ENCODE data around the gene ATP11B.
"Not testable (repeated sequence)": the region's sequence is repeated elsewhere in the genome, so short reads cannot be mapped to it uniquely, and the experiment has no call there.

ATP11B gene

DNA sequence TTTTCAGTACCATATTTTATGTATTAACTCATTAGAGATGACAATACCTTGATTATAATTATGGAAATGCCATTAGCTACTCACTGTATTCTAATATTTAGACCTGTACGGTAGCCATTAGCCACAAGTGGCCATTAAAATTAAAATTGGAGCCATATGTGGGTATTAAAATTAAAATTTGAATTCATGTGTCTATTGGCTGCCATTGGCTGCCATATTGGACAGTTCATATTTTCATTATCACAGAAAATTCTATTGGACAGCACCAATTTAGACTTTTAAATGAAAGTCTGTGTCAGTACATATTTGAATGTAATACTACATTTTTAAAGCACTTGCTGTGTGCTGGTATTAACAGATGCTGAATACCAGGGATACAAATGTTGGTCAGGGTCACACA lies 3.0 kb downstream of the ATP11B start:
- no peak for DNase-seq

DNA sequence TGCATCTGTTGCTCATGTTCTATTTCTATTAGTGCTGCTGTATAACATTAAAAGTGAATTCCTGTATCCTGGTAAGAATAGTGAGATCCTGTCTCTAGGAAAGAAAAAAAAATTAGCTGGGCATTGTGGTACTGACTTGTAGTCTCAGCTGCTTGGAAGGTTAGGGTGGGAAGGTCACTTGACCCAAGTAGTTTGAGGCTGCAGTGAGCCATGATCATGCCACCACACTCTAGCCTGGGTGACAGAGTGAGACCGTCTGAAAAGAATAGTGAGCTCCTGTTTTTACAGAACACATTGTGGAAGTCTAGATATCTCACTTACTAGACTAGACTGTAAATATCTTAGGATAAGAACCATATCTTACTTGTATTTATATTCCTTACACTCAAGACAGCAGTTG lies 4.6 kb downstream of the ATP11B start:
- DNase-seq, result no peak

DNA sequence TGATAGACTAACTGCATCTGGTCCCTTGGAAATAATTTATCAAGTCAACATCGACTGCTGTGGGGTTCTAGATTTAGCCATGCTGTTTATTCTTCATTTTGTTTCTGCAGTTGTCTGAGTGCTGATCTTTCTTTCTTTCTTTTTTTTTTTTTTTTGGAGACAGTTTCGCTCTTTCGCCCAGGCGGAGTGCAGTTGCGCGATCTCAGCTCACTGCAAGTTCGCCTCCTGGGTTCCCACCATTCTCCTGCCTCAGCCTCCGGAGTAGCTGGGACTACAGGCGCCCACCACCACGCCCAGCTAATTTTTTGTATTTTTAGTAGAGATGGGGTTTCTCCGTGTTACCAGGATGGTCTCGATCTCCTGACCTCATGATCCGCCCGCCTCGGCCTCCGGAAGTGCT lies 5.8 kb downstream of the ATP11B start:
- not testable (repeated sequence) for DNase-seq

DNA sequence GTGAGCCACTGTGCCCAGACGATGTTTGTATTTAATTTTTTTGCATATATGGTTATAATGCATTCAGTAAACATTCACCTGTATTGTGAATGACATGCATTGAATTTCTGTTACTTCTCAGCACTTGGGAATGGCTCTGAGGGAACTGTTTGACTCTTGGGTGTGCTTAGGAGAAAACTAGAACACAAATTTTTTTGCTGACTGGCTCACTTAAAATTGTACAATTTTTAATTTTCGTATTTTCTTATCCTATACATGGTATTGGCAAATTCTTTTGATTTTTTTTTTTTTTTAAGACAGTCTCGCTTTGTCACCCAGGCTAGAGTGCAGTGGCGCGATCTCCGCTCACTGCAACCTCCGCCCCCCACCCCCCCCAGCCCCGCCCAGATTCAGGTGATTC lies 7.2 kb downstream of the ATP11B start:
- no peak for DNase-seq

DNA sequence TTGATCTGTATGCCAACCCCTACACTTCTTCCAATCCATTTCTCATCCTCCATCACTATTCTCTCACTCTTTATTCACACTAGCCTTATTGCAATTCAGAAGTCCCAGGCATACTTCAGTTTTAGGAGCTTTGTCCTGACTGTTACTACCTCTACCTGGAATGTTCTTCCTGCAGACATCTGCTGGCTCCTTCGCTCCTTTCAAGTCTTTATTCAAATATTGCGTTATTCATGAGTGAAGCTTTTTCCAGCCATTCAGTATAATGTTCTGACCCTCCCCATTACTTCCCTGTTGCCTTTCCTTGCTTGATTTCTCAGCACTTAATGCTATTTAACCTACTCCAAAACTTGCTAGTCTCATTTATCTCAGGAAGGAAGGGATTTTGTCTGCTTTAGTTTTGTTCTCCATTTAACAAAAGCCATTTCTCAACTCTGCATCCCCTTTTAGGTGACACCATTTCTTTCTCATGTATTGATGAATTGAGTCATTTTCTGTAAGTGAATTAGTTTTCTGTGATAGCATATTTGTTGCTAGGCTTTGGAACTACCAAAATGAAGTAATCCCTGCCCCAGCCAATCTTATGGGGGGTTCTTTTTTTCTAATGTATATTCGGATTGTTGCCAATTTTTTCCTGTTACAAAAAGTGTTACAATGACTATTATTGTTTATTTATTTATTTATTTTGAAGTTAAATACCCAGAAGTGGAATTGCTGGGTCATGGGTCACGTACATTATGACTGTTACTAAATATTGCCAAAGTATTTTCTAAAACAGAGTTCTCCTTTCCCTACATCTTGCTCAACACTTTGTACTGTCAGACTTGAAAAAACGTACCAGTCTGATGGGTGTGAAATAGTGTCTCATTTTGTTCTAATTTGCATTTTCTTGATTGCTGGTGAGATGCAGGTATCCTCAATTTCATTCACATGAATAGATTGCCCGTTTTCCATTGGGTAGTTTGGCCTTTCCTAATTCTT lies 9.4 kb downstream of the ATP11B start:
- DNase-seq, result no peak

DNA sequence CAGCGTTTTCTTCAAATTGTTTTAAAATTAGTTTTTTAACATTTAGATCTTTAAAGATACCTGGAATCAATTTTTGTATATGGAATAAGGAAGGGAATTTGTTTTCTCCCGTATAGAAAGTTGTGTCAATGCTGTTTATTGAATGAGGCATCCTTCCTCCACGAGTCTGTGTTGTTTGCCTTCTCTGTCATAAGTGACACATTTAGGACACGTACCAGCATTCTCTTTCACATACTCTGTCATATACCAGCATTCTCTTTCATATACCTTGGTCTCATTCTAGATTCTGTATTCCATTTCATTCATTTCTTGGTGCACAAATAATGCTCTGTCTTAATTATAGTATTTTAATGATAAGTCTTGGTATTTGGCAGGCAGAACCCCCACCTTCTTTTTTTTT lies 10.3 kb downstream of the ATP11B start:
- DNase-seq, result no peak

DNA sequence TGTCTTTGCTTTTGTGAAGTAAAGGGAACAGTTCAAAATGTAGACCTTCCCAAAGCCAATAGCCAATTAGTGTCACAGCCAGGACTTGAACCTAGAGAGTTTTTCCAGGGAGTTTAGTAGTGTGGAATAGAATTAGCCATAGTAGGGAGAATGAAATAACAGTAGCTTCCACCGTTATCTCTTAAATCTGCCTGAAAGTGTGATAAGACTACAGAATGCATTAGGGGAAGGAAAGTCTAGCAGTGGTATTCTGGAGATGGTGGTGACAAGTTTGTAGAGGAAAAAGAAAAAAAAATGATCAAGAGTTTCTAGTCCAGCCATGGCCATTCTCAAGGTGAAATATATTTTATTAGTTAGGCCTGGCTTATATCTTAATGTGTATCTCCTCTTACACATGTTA lies 13.8 kb downstream of the ATP11B start:
- no peak for DNase-seq

DNA sequence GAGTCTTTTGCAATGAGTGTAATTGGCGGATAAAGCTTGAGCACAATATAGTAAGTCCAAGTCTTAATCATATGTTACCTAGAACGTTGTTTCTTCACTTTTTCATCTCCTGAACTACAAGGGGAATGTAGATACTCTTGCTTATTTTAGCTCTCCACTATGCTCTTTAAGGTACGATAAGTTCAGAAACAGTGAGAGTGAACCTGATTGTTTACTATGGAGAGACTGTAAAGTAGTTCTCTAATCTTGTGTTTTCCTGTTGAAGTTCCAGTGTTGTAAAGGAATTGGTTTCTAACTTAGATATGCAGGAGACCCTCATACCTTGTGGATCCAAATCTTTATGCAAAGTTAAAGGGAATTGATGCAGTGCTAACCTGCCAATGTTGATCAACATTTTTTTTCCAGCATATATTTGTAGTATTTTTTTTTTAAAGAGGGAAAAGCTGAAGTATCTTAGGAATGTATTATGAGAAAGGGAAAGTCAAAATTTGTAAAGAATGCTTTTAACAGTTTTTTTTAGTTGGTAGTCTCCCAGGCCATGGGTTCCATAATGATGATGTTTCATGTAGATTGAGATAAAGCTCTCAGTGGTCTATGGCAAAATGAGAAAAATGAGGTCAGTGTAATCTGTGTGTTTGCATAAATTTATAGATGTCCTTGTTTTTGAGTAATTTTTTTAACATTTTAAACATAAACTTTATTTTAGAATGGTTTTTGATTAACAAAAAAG lies 14.9 kb downstream of the ATP11B start:
- DNase-seq, result no peak

DNA sequence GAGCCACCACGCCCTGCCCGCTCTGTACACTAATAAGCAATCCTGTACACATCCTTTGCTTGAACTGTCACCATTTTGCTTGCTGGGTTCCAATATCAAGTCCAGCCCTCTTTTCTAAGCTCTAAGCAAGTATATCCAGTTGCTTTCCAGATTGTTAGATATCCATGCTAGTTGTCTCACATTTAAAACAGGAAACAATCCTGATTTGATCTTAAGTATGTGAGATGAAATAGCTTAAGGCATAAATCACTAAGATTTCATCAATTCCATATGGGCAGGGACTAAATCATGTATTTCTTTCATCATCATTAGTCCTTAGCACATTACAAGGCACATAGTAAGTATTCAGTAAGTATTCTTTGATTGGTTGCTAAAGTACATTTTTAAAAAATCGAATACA lies 16.2 kb downstream of the ATP11B start:
- DNase-seq, result no peak

DNA sequence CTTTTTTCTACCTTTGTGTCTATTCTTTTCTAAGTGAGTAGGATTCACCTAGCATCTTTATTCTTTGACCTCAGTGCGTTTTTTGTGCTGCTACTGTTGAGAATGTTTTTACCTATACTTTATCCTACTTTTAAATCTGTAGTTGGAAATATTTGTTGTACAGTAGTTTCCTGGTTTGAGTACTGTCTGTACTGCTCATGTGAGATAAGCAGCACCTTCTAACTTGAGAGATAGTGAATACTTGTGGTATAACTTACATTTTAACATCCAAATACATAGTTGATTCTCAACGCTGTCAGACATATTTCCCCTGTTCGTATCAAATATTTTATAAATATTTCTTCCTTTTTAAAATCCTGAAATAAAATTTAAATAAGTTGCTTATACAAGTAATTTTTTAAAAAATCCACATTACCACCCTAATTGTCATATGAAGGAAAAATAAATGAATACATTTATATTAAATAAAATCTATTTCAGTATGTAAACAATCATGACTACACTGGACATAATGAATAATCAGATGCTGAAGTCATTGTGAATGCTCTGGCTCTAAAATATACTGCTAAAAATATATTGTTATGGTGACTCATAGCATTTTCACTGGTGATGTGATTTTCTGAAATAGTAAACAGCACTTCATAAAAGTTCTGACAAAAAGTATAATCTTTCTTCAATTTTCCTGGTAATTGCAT lies 17.4 kb downstream of the ATP11B start:
- no peak for DNase-seq

DNA sequence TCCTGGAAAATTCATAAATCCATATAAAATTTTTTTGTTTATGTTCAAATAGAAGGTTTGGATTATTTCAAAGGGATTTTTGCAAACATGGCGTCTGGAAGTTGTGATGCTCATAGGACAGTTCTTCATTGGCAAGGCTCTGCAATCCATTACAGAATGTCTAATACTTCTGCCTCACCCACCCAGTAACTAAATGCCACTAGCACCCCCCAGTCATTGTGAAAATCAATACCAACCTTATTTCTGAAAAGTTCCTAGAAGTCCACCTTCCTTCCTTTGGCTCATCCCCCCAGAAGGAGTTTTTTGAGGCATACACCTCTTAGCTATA lies 17.9 kb downstream of the ATP11B start:
- DNase-seq, result no peak

DNA sequence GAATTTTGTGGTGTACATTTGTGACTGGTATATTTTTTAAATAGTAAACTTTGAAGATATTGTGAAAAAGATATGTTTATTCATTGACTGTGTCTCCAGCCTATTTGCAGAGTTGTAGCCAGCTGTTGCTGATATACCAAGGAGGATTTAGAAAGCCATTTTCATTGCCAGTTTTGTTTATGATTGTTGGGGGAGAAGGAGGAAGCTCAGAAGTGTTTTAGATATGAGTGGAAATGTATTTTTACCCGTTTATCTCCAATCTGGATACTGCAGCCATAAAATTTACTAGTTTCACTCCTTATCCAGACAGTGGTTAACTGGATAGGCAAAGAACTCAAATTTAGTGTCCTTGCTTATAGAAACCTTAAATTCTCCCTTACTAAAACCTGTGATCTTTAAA lies 18.8 kb downstream of the ATP11B start:
- no peak for DNase-seq

DNA sequence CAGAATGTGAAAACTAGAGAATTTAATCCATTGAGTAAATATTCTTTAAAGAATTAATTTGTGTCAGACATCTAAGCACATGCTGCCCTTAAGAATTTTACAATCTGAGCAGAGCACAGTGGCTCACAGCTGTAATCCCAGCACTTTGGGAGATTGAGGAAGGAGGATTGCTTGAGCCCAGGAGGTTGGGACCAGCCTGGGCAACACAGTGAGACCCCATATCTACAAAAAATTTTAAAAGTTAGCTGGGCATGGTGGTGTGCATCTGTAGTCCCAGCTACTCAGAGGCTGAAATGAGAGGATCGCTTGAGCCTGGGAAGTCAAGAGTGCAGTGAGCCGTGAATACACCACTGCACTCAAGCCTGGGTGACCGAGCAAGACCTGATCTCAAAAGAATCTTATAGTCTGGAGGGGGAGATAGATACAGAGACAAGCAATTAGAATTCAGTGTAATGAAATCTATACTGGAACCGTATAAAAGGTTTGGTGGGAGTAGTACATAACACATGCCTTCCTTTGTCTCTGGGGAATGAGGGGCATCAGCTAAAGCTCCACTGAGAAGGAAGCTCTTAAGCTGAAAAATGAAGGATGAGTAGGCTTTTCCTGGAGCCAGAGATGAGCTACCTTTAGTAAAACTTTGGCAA lies 21.2 kb downstream of the ATP11B start:
- DNase-seq, result no peak

DNA sequence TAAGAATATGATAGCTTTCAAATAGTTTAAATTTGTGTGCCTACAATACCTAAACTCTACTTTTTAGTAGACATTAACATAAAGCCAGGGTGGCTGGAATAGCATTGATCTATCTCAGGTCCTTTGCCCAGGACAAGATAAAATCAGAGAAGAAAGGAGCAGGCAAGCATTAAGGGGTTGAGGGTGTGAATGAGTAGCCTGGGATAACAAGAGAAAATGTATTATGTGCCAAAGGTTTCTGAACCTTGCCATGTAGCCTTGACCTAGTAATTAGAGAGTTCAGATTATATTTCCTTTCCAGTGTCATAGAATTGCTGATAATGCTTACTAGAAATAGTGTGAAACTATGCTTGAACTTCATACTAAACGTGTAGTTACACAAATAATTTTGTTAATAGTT lies 22.9 kb downstream of the ATP11B start:
- DNase-seq, result no peak

DNA sequence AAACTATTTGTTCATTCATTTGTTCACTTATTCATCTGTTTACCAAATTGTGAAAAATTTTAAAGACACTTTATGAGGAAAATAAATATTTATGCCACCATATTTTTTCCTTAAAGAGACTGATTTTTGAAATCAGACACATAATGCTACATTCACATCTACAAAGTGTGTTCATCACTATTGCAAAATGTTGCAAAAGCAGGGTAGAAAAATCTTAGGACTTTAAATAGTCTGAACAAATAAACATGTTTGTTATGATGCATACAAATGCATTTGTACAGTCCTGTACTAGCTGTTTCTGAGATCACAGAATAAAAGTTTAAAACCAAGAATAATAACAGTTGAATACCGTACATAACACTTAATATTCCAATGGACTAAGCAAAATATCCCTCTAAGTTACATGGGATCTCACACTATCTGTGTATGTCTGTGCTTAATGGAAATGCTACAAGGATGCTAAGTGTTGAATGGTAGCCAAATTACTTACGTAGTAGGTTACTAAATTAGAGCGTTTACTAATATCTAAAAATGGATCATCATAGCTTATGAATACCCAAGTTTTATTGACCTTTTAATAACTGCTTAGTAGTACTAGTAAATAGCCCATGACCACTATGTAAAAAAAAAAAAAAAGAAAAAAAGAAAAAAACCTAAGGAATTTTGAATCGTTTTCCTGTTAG lies 25.1 kb downstream of the ATP11B start:
- no peak for DNase-seq

DNA sequence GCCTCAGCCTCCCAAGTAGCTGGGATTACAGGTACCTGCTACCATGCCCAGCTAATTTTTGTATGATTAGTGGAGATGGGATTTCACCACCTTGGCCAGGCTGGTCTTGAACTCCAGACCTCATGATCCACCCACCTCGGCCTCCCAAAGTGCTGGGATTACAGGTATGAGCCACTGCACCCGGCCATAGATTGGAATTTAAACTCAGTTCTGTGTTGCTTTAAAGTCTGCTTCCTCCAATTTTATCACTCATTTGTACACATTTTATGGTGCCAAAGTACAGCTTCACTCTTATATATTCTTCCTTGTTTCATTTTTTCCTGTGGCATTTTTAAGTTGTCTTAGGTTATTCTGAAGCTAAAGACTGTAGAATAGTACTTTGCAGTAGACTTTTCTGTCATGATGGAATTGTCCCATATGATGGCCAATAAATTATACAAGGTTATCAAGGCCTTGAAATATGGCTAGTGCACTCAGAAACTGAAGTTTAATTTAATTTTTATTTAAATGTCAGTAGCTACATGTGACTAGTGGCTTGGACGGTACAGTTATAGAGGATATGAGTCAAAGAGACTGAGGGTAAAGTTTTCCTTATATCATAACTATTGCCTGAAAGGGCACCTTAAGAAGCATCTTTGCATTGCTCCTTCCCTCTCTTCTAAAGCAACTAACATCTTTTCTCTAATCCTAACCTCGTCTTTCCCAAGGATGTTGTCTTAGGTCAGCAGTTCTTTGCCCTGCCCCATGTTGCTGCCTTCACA lies 28.1 kb downstream of the ATP11B start:
- DNase-seq, result no peak

DNA sequence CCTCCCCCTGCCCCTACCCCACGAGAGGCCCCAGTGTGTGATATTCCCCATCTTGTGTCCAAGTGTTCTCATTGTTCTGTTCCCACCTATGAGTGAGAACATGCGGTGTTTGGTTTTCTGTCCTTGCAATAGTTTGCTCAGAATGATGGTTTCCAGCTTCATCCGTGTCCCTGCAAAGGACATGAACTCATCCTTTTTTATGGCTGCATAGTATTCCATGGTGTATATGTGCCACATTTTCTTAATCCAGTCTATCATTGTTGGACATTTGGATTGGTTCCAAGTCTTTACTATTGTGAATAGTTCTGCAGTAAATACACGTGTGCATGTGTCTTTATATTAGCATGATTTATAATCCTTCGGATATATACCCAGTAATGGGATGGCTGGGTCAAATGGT lies 29.0 kb downstream of the ATP11B start:
- DNase-seq, result not testable (repeated sequence)

DNA sequence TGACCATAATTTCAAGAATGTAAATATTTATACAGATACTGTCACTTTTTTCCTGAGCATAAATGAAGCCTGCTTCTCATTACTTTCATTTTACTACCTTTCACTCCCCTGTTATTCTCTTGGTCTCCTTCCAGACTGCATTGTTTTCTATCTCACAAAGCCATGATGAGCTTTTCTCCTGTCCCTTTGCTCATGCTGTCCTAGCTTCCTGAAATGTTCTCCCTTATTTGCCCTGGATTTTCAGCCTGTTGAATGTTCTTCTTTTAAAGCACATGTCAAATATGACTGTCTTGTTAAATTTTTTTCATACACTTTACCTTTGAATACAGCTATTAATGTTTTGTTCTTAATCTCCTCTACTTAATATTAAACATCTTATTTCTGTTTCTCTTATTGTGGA lies 31.7 kb downstream of the ATP11B start:
- DNase-seq, result no peak

DNA sequence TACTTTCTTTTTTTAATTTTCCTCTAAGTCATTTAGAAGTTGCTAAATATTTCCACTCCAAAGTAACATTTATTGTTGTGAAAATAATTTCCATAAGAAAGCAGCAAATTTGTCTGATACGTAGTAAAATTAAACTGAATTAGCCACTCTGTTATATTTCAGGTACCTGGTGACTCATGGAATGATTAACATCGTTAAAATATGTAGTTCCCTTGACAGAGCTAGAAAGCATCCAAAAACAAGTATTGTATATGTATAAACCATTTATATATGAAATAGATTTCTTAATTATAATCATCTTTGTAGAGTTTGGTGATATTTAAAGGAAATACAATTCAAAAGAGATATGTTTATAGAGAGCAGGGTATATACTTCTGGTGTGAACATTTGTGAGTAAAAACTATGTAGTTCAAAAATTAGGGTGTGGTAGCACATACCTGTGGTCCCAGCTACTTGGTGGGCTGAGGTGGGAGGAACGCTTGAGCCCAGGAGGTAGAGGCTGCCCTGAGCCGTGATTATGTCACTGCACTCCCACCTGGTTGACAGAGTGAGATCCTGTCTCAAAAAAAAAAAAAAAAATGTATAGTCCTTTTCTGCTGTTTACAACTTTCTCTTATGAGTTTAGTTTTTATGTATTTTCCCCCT lies 36.6 kb downstream of the ATP11B start:
- DNase-seq, result no peak

DNA sequence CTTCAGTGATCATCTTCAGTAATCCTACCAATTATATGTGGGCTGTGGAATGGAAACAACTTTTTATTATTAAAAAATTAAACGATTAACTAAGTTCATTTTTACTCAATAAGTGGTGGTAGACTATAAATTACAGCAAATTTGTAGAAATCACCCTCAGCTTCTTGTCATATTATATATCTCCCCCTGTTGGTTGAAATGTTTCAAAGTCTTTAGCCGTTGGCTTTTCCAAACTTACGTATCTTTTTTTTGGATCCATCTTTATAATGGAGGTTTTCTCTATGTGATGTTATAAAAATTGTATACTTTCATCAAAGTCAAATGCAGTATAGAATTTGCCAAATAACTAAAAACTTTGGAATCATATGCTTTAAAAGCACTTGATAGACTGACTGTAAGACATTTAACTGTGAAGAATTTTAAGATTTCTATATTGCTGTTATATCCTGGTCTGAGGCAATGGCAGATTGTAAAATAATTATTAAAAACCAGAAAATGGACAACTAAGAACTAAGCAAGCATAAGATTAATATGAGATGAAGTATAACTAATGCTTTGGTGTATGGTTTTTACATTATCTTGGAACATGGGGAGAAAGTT lies 44.7 kb downstream of the ATP11B start:
- no peak for DNase-seq

DNA sequence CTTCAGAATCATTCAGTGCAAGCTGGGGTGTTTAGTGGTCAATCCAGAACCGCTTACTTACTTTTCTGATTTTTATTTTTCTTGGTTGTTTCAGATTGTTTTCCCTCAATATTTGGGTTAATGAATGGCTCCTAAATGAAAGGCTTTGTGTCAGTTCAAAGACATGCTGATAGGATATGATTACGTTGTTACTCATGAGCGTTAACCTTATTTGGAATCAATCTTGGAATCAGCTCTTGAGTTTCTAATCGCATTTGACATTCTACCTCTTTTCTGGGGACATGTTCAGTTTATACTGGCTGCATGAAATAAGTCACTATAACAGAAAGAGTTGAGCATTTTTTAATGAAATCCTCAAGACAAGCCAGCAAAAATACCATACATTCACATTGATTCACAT lies 50.2 kb downstream of the ATP11B start:
- DNase-seq, result no peak
